Forelimb muscle (tissue), 1 donor: Measurements from ENCODE around the gene GJB1. TPM values are rescaled to one million over a fixed set of nuclear protein-coding genes. Genes with fewer than 3 reads are reported as not detected.
"Not testable (repeated sequence)": the region's sequence is repeated elsewhere in the genome, so short reads cannot be mapped to it uniquely, and the experiment has no call there.

Experiments used
- DNase-seq: peaks from one replicate; pipeline ENCODE4 v3.0.0-alpha.2; 2013; ENCODE audit warnings: low read depth
- polyA plus RNA-seq: library from polyadenylated mRNA; unstranded; fragments of 120-200 nt; gene quantifications from one replicate; pipeline ENCODE4 v1.2.1, GENCODE V29; 2013; ENCODE audit not compliant: insufficient read length

The GJB1 gene
- polyA plus RNA-seq, result not detected

- DNase-seq, result no peak
Observed at GRCh38 chrX:71222929-71223328, at the start of gene GJB1. TSS of gene GJB1 (plus strand) at chrX:71223224. CDS start at chrX:71223708, 484 bp downstream.

- no peak for DNase-seq
Observed at GRCh38 chrX:71173440-71173839, 49.6 kb upstream of the GJB1 start.

GRCh38 chrX:71174795-71175194 lies 48.2 kb upstream of the GJB1 start:
- no peak for DNase-seq

- no peak for DNase-seq
Observed at GRCh38 chrX:71175531-71175930, 47.5 kb upstream of the GJB1 start.

GRCh38 chrX:71177327-71177726 lies 45.7 kb upstream of the GJB1 start:
- no peak for DNase-seq

DNA sequence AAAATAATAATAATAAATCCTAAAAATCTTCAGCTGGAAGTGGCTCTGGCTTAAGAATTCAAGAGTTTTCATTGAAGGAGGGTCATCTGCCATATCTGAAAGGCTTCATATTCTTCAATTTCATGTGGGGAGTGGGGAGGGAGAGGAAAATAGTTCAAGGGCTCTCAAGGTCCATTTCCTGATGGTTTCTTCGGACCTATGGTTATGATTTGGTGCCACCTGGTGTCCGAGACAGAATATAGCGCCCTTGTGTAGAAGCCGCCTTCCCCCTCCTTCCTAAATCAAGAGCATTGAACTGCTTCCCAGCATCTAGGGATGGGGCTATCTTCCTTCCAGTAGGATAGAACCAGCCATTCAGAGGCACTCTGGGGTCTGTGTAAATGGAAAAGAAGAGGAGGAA lies 44.1 kb upstream of the GJB1 start:
- no peak for DNase-seq

DNA sequence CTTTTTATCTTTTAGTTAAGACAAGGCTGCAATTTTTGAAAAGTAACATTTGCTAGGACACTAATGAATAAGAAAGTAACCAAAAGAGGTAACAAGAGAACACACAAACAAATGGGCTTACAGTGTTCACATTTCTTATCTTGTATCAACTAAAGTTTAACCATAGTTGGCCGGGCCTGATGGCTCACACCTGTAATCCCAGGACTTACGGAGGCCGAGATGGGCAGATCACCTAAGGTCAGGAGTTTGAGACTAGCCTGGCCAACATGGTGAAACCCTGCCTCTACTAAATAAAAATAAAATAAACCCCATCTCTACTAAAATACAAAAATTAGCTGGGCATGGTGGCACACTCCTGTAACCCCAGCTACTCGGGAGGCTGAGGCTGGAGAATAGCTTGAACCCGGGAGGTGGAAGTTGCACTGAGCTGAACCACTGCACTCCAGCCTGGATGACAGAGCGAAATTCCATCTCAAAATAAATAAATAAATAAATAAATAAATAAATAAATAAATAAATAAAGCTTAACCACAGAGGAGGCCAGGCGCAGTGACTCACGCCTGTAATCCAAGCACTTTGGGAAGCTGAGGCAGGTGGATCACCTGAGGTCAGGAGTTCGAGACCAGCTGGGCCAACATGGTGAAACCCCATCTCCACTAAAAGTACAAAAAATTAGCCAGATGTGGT lies 42.3 kb upstream of the GJB1 start:
- DNase-seq, result not testable (repeated sequence)

DNA sequence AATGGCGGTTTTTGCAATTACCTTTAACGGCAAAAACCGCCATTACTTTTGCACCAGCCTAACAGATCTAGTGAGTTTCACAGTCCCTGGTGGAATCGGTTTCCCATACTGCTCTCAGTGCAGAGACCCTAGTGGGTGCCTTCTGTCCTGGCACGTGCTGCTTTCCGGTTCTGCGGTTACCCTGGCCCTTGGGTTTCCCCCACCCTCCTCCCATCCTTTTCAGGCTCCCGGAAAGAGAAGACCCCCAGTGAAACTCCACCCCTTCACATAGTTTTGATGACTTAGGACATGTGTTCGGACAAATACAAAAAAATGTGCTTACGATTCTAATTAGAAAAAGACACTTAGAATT lies 41.5 kb upstream of the GJB1 start:
- no peak for DNase-seq

- DNase-seq, result peak; percentile 93
Observed at GRCh38 chrX:71181910-71182799, 40.9 kb upstream of the GJB1 start.

DNA sequence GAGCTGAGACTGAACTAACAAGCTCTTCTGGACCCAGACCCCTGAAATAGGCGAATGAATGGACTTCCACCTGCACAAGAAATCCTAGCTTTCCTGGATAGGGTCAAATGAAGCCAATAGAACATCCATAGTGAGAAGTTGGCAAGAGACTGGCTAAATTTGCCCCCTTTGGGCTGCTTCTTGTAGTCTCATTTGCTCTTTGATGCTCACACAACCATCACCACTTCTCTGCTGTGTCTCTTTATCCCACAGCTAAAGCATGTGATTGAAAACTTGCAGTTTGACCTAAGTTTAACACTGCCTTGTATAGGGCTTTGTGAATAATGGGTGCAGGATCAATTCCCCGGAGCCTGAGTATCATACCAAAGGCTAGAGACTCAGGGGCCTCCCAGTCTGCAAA lies 40.2 kb upstream of the GJB1 start:
- no peak for DNase-seq

DNA sequence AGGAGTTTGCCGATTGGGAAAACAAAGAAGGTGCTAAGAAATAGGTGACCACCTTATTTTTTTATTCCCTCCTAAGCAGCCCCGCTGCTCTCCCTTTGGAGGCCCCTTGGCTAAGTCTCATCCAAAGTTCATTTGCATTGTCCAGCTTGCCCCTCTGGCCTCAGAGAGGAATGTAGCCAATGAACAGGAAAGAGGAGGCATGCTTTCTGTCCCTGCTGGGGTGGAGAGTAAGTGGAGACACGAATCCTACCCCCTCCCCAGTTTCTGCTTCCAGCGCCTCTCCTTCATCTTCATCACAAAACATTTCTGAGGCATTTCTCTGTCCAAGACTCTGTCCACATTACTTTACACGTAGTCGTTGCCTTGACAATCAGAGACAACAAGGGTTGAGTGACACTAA lies 39.7 kb upstream of the GJB1 start:
- no peak for DNase-seq

GRCh38 chrX:71184092-71184491 lies 38.9 kb upstream of the GJB1 start:
- DNase-seq, result no peak

- DNase-seq, result no peak
Observed at GRCh38 chrX:71184803-71185495, 38.1 kb upstream of the GJB1 start.

GRCh38 chrX:71191248-71191647 lies 31.8 kb upstream of the GJB1 start:
- no peak for DNase-seq

DNA sequence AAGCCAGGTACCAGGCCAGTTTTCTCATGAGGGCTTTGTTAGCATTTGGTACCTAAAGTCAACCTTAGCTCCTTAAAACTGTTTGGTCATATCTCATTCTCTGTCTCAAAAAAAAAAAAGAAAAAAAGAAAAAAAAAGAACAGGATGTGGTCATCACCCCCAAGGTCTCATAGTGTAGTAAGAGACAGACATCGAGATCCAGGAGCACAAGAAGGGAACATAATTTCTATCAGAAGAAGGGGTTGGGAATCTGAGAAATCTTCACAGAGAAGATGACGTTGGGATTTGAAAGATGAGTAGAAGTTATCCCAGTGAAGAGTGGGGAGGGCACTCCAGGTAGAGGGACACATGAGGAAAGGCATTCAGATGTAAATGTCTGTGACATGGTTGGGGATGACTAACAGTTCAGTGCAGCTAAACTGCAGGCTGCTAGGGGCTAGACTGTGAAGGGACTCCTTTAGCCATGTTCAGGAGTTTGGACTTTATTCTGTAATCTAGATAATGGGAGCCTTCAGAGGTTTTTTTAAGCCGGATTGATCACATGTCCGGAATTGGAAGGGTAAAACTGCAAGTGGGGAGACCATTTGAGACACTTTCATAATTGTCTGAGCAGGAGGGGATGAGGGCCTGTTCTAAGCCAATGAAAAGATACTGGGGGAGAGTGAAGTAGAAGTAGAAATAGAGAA lies 26.9 kb upstream of the GJB1 start:
- DNase-seq, result no peak

- DNase-seq, result no peak
Observed at GRCh38 chrX:71198066-71198465, 25.0 kb upstream of the GJB1 start.

GRCh38 chrX:71199252-71200008 lies 23.6 kb upstream of the GJB1 start:
- no peak for DNase-seq

DNA sequence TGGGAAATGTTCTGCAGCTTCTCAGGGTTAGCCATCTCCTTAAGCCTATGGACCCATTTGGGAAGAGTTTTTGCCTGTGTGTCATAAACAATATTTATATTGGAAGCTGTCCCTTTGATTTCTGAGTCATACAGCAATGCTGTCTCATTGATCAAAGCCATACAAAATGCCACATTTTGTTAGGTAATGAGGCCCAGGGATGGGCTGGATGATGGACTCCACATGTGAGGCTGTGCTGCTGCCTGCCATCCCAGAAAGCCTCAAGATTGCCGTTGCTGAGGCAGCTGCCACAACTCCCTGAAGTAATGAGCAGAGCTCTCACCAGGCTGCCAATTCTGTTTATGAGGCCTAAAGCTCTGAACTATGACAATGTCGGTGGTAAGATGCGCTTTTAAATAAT lies 12.2 kb upstream of the GJB1 start:
- DNase-seq, result no peak

GRCh38 chrX:71212536-71212935 lies 10.5 kb upstream of the GJB1 start:
- no peak for DNase-seq

DNA sequence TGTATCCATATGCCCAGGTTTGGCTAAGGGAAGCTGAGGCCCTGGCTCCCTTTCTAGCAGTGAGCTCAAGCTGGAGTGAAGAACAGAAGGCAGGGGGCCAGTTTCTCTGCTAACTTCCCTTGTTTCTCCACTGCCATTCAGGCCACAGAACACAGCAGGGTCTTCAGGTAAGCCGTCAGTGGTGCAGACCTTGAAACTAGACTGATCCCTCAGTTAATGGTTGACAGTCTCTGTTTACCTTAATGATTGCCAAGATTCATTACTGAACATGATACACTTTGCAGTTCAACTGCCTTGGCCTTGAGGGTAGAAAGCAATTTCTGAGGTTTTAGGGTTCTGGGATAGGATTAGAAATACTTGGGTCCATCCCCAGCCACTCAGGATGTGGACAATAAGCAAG lies 8.9 kb upstream of the GJB1 start:
- no peak for DNase-seq

DNA sequence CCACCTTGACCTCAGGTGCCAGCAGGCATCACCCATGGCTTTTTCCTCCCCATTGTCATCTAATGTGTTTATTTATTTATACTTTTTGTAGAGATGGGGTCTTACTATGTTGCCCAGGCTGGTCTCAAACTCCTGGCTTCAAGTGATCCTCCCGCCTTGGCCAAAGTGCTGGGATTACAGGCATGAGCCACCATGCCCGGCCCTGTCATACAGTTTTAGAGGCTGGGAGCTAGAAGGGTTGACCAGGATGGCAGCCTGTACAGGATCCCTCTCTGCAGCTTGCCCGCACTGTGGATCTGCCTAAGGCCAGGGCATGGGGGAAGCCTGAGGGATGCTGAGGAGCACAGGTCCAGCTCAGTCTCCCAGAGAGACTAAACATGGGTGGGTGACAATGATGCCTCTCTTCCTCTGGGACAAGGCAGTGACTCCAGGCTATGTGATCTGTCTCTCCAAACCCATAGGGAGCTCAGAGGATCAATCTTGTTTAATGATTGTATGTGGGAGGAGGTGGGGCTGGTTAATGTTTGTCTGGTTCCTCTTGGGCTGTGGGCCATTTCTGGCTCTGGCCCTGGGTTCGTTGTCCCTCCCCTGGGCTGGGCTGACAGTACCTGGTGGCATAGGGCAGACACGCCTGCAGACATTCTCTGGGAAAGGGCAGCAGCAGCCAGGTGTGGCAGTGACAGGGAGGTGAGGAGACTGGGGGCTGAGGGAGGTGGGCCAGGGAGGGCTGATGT lies 8.3 kb upstream of the GJB1 start:
- DNase-seq, result no peak
